RWPE2 (cell line): ENCODE results near the gene RREB1.

Source experiments
- ATAC-seq: fragments of 200-7000 bp; cut with Tn5 transposase; 3 replicates; pipeline ENCODE4 v1.9.1; 2021; ENCODE audit warnings: low read depth
- DNase-seq: peaks from one replicate; pipeline ENCODE4 v3.0.0-alpha.2; 2020; ENCODE audit warnings: low spot score
- H3K27ac ChIP-seq: fragments of 450-650 bp; 2 replicates; pipeline ENCODE4 v1.5.1; 2017; ENCODE audit warnings: mild to moderate bottlenecking; ENCODE audit not compliant: poor library complexity, severe bottlenecking
- H3K27me3 ChIP-seq: fragments of 250-450 bp; sonication (Bioruptor Pico); 2 replicates; pipeline ENCODE4 v1.5.1; 2021; ENCODE audit warnings: mild to moderate bottlenecking, moderate library complexity; ENCODE audit not compliant: insufficient read depth, poor library complexity, severe bottlenecking
- H3K36me3 ChIP-seq: fragments of 250-450 bp; sonication (Bioruptor Pico); 2 replicates; pipeline ENCODE4 v1.5.1; 2020; ENCODE audit warnings: low read depth, mild to moderate bottlenecking, moderate library complexity
- H3K4me1 ChIP-seq: fragments of 250-450 bp; sonication (Bioruptor Pico); 2 replicates; pipeline ENCODE4 v1.5.1; 2021; ENCODE audit warnings: mild to moderate bottlenecking, moderate library complexity; ENCODE audit not compliant: insufficient read depth, poor library complexity, severe bottlenecking
- H3K4me3 ChIP-seq: fragments of 250-450 bp; sonication (Bioruptor Pico); 2 replicates; pipeline ENCODE4 v1.5.1; 2021; ENCODE audit warnings: mild to moderate bottlenecking, moderate library complexity; ENCODE audit not compliant: severe bottlenecking
- H3K9me3 ChIP-seq: fragments of 250-450 bp; sonication (Bioruptor Pico); 2 replicates; pipeline ENCODE4 v1.5.1; 2021; ENCODE audit warnings: mild to moderate bottlenecking, moderate library complexity; ENCODE audit not compliant: severe bottlenecking
- TF ChIP-seq, protein P1 (sequence below): fragments of 450-650 bp; IDR thresholded peaks from one replicate; pipeline ENCODE4 v1.5.1; 2017; ENCODE audit warnings: mild to moderate bottlenecking, moderate library complexity; ENCODE audit not compliant: poor library complexity, severe bottlenecking

The RREB1 gene

DNA sequence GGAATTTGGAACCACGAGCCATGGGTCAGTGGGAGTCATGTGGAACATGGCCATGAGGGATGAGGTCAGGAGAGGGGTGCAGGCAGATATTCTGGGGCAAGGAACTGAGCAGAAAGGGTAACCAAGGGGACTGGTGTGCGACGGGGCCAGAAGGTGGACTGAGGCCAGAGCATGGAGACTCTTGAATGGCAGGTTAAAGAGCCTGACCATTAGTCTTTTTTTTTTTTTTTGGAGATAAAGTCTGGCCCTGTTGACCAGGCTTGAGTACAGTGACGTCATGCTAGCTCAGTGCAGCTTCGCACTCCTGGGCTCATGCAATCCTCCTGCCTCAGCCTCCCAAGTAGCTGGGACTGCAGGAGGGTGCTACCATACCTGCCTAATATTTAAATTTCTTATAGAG, 64.0 kb downstream of the RREB1 start:
- no peaks in the 10 kb centered on the region for H3K27me3 ChIP-seq
- H3K9me3 ChIP-seq: no peaks in the 10 kb centered on the region
- H3K4me1 ChIP-seq: no peaks in the 10 kb centered on the region
- no peak overlapping the region for H3K4me3 ChIP-seq
- peaks cover 4% of the 10 kb centered on the region; the same call in 1 of the 2 replicates for H3K36me3 ChIP-seq
- DNase-seq: no peak
- TF ChIP-seq, protein P1, sequence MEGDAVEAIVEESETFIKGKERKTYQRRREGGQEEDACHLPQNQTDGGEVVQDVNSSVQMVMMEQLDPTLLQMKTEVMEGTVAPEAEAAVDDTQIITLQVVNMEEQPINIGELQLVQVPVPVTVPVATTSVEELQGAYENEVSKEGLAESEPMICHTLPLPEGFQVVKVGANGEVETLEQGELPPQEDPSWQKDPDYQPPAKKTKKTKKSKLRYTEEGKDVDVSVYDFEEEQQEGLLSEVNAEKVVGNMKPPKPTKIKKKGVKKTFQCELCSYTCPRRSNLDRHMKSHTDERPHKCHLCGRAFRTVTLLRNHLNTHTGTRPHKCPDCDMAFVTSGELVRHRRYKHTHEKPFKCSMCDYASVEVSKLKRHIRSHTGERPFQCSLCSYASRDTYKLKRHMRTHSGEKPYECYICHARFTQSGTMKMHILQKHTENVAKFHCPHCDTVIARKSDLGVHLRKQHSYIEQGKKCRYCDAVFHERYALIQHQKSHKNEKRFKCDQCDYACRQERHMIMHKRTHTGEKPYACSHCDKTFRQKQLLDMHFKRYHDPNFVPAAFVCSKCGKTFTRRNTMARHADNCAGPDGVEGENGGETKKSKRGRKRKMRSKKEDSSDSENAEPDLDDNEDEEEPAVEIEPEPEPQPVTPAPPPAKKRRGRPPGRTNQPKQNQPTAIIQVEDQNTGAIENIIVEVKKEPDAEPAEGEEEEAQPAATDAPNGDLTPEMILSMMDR: no peak
- no peak overlapping the region for H3K27ac ChIP-seq
- ATAC-seq: no peak

- H3K27ac ChIP-seq: no peak overlapping the region
- no peaks in the 10 kb centered on the region for H3K27me3 ChIP-seq
- peaks cover 4% of the 10 kb centered on the region; the same call in 1 of the 2 replicates for H3K36me3 ChIP-seq
- DNase-seq: no peak
- no peaks in the 10 kb centered on the region for H3K4me1 ChIP-seq
- no peaks in the 10 kb centered on the region for H3K9me3 ChIP-seq
- TF ChIP-seq, protein P1: no peak
- ATAC-seq: 0 out of 3 replicates have a peak, but pooled peaks have one; percentile 14
- H3K4me3 ChIP-seq: no peak overlapping the region
Observed at GRCh38 chr6:7172649-7173048, 64.9 kb downstream of the RREB1 start.

DNA sequence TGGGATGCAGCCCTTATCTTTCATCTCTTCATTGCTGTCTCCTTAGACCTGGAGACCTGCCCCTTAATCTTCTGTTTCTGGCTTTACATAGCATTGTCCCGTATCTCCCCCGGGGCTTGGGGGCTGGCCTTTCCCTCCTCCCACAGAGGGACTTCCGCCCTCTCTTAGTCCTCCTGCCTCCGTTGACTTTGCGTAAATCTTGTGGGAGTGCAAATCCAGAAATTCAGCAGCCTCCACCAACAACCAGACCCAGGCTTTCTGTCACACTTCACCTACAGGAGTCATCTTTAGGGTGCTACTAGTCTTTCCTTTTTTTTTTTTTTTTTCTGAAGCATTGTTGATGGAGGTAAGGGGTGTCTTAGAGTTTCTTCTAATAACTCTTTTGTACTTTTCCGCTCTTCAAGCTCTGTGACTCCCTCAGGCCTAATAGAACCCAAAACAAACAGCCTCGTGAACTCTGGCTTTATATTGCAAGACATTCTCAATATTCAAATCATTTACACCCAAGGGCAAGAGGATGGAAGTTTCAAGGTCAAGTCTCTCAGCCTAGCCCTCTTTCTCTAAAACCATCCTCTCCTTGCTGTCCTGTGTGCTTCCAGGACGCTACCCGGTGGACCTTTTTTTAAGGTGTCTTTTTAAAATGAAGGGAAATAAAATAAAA, 66.2 kb downstream of the RREB1 start:
- Histone ChIP-seq H3K4me1 (no peaks in the 10 kb centered on the region), H3K27ac (no peak overlapping the region), H3K36me3 (peaks cover 17% of the 10 kb centered on the region), H3K4me3 (no peak overlapping the region), H3K27me3 (no peaks in the 10 kb centered on the region), H3K9me3 (no peaks in the 10 kb centered on the region)
- TF ChIP-seq, protein P1: no peak
- ATAC-seq (no peak), DNase-seq (no peak)

GRCh38 chr6:7175462-7175861, 67.7 kb downstream of the RREB1 start:
- H3K9me3 ChIP-seq: no peaks in the 10 kb centered on the region
- no peaks in the 10 kb centered on the region for H3K27me3 ChIP-seq
- ATAC-seq: no peak
- no peaks in the 10 kb centered on the region for H3K4me1 ChIP-seq
- DNase-seq: no peak
- H3K27ac ChIP-seq: no peak overlapping the region
- H3K4me3 ChIP-seq: no peak overlapping the region
- peaks cover 32% of the 10 kb centered on the region for H3K36me3 ChIP-seq
- TF ChIP-seq, protein P1: no peak

- no peaks in the 10 kb centered on the region for H3K27me3 ChIP-seq
- no peaks in the 10 kb centered on the region for H3K9me3 ChIP-seq
- ATAC-seq (no peak), DNase-seq (no peak)
- peaks cover 40% of the 10 kb centered on the region for H3K36me3 ChIP-seq
- H3K4me3 ChIP-seq: no peak overlapping the region
- no peaks in the 10 kb centered on the region for H3K4me1 ChIP-seq
- H3K27ac ChIP-seq: no peak overlapping the region
- TF ChIP-seq, protein P1: no peak
Observed at GRCh38 chr6:7176208-7176607, 68.4 kb downstream of the RREB1 start.
